AG08395 (cell line): ENCODE data around the gene SMG5.

Source experiments
- DNase-seq: peaks from one replicate; pipeline ENCODE4 v3.0.0; 2012; ENCODE audit warnings: mixed read lengths, low spot score

Gene SMG5

DNA sequence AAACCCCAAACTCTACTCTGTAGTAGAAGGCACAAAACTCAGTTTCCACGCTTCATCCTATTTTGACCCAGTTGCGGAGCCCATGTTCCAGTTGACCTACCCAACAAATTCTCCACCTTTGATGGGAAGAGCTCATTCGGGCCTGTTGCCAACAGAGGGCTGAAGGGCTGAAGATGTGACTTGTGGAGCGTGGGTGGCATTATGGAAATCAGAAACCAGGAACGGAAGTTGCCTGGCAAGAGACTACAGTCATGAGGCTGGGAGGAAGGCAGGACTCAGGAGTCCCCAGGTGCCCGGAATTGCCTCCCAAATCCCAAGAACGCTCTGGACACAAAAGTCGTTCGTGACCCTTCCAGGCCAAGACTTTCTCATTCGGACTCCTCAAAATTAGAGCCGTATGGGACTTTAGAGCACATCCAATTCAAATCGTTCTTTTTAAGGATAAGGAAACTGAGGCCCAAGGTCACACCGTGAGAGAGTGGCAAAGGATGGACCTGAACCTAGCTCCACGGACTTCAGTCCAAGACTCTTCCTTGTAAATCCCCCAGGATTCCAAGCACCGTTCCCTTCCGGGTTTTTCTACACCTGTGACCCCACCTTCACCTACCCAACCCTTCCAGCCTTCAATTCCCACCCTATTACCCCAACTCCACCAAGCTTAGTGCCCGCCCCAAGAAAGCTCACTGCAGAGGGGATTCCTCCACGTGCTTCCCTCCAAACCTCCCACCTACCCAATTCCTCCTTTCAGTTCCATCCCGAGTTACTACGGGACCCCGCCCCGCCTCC, 739 bp downstream of the SMG5 start:
- DNase-seq = no peak

DNA sequence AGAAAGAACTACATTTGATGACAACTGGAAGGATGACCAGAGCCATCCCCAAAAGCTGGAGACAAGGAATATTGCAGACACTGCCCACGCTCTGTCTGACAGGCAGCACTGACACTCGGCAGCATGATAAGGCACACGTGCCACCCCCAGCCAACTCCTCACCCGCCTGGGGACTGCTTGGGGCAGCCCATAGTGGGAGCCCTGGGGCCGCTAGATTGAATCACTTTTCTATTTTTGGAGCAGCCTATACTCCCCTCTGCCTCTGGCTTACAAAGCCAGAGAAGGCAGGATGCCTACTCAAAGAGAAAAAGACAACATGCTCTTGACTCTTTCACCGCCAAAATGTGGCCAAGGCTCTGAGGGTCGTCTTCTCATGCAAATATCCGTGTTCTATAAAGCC, 1.3 kb downstream of the SMG5 start:
- DNase-seq = peak; percentile 50

DNA sequence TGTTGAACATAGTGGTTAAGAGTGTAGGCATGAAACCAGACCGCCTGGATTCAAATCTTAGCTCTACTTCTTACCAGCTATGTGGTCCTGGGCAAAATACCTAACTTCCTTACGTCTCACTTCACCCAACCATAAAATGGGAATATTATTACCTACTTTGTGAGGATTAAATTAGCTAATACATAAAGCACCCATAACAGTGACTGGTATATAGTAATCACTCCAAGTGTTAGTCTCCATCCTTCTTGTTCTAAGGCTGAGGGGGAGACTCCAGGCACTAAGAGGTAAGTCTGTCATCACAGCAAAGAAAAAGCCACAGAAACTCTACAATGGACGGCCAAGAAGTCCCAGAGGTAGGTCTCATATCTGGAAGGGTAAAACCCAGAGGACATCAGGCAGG, 2.8 kb downstream of the SMG5 start:
- DNase-seq = no peak

DNA sequence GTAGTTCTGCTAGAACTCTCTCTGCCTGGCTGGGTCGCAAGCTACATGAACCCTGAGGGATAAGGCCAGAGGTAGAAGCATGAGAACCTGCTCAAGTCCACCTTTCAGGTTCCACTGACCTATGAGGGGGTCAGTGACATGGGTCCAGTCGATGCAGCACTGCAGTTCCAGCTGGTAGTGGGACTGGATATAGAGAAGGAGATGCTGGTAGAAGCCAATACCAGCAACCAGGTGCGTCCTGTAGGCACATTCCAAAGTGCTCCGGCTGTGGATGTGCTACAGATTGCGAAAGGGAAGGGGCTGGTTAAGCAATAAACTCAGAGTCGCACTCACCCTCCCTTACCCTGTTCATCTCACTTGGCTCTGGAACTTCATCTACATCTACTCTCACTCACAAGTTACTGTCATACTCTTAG, 5.7 kb downstream of the SMG5 start:
- no peak for DNase-seq

DNA sequence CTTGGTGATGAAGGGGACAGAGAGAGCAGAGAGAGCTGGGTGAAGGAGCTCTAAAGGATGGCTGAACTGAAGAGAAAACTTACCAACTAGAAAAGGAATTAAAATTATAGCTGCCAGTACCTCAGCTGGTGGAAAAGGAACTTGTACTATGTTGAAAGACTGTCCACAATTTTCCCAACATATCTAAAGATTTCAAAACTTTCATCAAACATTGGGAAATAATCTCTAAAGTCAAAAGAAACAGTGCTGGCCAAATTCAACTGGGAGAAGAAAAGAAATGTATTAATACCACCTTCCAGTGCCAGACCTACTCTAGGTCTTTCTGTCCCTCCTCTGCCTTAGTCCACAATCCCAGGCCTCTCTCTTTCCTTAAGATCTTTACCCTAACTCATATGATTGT, 6.1 kb downstream of the SMG5 start:
- no peak for DNase-seq

DNA sequence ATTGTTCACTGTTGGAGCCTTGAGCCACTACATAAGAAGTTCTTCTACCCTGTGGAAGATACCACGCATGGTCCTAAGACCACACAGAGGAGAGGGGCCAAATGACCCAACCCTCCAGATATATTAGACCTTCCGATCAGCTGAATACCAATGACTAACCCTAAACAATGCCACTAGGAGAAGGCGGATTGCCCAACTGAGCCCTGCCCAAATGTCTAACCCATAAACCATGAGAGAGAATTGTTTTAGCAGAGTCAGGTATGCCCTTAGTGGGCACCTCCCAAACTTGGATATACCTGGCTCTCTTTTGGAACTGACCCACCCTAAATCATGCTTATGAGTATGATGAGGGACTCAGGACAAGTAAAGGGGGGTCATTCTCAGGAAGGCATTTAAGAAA, 12.3 kb downstream of the SMG5 start:
- no peak for DNase-seq

DNA sequence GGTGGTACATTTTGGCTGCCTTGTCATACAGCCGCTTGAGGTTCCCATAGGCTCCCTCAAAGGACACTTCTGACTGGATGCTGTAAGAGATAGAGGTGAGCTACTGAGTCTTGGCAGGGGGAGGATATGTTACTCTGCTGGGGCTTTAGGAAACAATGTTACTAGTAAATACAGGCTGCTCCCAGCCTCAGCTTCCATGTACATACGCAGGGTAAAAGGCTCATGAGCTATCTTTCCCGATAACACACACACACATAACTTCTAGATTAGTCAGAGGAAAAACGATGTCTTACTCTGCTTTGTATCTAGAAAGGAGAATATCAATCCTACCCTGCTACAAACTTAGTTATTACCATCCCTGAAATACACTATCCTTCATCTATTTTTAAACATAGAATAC, 14.3 kb downstream of the SMG5 start:
- no peak for DNase-seq

DNA sequence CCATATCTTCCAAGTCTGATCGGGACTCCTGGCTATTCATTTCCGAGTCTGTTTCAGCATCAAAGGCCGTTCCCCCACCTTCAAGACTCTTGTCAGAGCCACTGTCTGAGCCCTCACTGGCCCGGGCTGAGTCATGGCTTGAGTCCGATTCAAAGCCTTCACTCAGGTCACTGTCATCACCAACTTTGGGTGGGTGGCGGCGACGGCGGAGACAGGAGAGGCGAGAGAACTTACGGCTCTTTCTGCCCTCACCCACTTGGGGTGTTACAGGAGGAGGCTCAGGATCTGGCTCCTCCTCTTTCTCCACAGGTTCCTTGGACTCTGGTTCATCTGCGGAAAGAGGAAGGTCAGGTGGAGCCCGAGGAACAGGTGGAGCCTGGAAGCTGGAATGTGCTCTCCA, 16.6 kb downstream of the SMG5 start:
- no peak for DNase-seq

DNA sequence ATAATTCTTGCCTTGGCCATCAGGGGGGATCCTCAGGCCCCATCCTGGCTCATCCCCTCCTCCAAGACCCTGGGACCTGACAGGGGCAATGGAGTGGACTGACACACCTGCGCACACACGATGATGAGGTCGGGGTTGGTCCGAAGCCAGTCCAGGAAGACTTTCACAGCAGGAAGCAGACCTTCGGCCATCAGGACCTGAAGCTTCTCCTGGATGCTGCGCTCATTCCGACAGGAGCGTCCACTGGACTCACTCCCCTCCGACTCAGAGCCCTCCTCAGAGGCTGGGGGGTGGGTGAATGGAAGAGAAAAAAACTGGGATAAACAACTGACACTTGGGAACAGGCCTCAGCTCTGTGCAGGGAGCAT, 19.4 kb downstream of the SMG5 start:
- DNase-seq = no peak

DNA sequence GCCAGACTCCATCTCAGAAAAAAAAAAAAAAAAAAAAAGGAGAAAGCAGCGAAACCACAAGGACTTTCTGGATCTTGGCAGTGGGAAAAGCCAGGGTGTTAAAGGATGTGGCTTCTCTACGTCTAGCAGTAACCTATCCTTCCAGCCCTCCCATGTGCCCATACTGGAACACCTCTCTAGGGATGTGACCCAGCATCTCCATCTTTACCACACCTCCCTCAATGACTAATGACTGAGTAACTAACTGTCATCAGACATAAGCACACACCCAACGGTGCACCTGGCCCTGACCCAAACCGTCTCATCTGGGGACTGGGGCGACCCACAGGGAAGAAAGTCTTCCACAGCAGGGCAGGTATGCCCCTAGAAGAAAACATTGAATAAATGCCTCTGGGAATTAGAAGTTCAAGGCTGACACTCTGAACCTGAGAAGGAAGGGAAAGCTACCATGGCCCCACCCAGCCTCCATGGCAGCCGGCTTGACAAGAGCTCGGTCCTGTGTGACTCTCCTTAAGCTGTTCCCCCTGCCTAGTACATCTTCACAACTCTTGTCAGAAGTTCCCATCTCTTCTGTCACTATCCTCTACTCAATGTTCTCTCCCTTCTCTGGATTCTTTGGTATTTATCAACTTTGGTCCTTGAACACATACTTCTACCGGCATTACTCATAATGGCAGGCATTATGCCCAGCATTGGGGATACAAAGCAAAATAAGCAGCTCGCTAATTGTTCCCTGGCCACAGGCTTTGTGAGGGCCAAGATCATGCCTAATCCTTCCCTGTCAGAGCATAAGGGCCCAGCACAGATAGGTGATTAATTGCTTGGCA, 20.0 kb downstream of the SMG5 start:
- DNase-seq = peak; percentile 92

DNA sequence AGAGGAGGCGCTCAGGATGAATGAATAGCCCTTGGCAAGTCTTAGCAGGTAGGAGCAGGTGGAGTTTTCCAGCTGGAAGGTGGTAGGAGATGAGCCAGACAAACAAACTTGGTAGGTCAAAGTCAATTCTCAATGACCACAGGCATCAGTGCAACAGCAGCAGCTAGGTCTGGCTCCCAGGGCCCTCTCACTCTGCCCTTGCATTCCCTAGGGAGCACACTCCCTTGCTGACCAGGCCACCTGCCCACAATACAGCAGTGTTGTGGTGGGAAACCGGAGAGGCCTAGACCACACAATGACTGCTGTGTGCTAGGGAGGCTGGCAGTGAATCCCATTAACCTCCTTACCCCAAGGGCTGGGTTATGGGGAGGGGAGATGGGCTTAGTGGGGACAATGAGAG, 21.7 kb downstream of the SMG5 start:
- DNase-seq = no peak

DNA sequence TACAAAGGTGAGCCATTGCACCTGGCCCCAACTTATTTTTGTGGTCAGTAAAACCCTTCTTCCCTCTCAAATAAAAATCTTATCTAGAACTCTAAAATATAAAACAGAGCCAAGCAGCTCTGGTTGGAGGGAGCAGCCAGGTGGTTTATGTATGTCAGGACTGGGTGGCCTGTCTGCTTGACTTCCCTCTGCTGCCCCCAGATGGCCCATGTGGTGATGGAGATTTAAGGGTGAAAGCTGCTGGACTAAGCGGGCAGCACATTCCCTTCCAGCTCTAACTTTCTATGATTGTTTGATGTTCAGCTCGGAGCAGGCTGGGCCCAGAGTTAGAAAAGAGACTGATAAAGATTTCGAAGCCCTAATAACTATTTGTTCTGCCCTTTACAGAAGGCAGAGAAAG, 22.8 kb downstream of the SMG5 start:
- no peak for DNase-seq

DNA sequence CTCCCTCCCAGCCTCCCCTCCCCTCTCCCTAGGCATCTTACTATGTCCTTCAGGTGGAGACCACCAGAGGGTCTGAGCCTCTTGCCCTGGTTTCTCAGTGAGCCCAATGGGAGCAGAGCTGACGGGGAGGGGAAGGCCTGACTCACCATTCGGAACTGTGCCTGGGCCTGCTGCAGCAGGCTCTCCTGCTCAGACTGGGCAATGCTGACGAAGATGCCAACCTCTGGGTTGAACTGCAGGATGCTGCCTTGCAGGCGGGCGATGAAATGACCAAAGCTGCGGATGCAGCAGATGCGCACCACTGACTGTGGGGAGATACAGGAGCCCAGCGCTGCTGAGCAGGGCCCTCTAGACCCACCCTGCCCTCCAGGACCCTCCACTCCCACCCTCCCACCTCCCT, 23.8 kb downstream of the SMG5 start:
- DNase-seq = no peak

DNA sequence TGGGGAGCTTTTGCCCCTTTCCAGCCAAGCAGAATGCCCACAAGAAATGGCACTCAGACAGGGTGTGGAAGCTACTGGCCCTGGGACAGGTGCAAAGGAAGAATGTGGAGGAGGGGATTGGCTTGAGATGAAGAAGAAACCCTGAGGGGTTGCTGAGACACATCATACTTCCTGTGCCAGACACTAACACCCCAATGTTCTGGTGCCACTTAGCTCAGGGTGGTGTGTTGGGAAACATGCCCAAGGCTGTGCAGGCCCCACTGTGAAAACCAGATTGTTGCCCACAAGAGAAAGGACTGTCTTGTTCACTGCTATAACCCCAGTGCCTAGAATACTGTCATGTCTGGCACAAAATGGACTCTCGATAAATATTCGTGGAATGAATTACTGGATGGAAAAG, 24.9 kb downstream of the SMG5 start:
- DNase-seq = no peak

DNA sequence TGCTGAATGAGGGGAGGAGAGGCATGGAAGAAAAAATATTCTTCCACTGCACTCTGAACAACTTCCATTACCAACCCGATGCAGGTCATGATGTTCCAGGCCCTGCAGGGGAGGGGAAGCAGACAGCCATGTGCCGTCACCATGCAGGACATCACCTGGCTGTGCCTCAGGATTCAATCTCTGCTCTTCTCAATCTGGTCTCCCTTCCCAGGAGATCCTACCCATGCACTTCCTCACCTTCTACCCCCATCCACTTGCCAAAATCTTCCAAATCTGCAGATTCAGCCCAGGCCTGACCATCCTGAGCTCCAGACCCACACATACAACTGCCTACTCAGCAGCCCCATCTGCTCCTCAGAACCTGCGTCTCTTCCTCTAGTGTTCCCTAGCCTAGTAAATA, 29.0 kb downstream of the SMG5 start:
- DNase-seq = no peak

DNA sequence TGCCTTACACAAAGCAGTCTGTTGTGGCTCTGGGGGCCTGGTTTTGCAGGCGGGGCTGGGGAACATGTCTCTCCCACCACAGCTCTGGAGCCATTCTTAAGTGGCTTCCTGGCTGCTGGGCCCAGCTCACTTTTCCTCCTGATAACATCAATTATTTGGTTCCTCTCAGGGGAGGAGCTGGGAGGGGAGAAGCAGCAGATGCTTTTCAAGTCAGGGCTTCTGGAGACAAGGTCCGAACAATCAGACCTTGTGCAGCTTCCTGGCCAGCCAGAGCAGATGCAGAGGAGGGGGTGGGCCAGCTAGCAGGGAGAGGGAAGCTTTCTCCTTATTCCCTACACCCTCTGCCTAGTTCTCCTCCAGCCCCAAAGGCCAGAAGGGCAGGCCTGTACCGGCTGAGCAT, 31.1 kb downstream of the SMG5 start:
- DNase-seq = no peak

DNA sequence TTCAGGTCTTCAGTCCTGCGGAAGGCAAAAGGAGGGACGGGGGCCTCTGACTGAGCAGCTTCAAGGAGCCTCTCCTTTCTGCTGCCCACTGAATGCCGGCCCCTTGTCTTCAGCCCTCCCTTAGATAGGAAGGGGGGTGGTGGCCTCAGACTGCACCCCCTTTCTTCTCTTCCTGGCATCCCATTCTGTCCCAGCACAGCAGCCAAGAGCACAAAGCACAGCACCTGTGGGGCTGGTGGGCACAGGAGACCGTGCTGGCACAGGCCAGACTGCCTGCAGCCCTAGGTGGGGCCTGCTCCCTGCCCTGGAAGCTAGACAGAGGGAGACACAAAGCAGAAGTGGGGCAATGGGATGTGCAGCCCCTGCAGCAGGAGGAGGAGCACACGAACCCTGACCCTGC, 33.0 kb downstream of the SMG5 start:
- no peak for DNase-seq

DNA sequence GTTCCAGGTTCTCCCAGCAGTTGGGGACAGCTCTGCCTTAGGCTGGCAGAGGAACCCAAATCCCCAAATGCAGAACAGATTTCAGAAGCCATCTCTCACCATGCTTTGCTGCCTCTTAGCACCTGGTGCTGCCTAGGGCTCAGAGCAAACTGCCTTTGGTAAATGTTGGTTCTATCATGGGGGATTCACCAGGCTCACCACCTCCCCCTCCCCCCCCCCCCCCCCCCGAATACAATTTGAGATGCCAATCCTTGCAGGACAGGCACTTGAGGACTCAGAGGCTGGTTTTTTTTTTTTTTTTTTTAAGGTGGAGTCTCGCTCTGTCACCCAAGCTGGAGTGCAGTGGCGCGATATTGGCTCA, 34.3 kb downstream of the SMG5 start:
- DNase-seq = no peak

DNA sequence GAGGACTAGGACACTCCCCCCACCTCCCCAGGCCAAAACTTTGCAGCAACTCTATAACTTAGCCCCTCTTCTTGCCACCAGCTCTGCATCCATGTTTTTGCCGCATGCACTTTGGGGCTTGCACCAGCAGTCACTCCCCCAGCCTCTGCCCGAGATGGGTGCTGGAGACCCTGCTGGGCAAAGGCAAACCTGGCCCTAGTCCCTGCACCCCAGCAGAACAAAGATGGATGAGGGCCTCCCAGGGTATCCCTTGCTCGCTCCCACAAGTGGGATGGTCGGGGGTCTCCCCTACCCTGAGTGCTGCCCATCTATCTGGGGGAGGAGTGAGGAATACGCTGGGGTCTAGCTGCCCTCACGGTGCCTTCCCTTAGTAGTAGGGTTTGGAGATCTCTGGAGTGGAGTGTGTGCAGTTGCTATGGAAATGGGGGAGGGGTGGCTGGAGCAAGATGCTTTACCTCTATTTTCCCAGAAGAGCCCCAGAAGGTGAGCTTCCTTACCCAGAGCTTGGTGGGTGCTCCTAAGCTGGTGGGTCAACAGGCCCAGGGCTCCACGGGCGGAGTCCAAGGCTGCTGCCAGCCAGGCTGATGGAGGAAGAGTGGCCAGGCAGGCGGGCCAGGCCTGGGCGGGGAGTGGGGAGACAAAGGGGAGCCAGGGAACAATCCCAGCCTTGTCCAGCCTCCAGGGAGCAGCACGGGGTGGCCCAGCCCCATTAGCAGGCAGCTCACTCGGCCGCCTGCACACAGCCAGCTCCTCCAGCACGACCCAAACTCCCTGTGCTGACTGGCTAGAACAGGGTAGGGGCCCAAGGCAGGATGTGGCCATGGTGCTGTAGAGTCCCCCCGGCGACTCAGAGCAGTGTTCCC, 34.9 kb downstream of the SMG5 start, which contains the start of gene PAQR6:
TSS of gene PAQR6 (minus strand) at position 597 of the 863 bp plus-strand sequence. CDS start 1,325 bp downstream, outside the sequence.
- no peak for DNase-seq

DNA sequence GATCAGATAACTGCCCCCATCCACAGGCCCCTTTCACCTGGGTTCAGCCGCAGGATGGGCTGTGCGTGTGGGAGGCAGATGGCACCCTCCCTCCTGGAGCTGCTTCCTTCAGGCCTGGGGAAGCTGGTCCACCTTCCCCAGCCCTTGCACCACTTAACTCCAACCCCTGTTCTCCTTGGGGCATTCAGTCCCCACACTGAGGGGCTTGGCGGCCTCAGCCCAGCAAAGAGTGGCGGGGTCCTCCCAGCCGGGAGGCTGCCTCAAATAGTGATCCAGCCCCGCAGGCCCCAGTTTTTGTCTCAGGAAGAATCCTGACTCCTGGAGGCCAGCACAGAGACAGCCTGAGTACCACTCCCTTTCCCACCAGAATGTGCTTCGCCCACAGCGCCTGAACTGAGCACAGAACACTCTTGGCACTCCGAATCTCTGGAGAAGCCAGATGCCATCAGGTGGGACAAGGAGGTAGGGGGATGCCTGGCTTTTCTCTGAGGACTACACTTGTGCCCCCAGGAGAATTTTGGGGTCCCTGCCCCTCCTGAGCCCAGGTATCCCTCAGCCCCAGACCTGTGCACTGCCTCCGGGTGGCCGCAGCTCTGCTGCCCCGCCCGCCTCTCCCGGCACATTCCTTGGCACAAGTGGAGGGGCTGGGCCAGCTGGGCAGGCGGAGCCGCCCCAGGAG, 35.7 kb downstream of the SMG5 start:
- DNase-seq = no peak

DNA sequence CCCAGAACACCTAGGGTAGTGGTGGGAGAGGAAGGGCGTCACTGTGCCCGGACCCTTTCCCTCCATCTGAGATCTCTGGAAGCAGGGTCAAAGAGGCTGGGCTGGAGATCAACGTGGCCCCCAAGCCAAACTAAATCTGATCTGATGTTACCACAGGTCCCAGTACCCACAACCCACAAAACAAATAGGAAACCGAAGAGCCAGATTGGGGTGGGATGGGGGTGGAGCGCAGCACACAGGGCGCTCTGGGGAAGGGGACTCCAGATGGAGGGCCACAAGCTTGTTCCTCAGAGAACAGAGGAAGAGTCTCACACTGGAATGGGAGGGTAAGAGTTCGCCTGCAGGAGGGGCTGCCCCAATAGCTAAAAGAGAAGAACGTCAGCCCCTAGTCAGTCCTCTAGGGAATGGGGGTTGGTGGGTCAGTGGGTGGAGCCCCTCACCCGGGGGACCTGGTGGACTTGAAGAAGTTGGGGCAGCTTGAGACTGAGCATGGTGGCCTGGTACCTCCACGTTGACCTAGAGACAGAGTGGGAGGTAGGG, 36.3 kb downstream of the SMG5 start:
- DNase-seq = no peak
